Measurements from ENCODE around the gene TMEM139. TPM values are rescaled to one million over a fixed set of nuclear protein-coding genes. Genes with fewer than 3 reads are reported as not detected.

Gene TMEM139
- total RNA-seq: 0.29 TPM in 1 of 2 replicates, not detected in the other
- polyA plus RNA-seq (2012): 0.57 TPM

DNA sequence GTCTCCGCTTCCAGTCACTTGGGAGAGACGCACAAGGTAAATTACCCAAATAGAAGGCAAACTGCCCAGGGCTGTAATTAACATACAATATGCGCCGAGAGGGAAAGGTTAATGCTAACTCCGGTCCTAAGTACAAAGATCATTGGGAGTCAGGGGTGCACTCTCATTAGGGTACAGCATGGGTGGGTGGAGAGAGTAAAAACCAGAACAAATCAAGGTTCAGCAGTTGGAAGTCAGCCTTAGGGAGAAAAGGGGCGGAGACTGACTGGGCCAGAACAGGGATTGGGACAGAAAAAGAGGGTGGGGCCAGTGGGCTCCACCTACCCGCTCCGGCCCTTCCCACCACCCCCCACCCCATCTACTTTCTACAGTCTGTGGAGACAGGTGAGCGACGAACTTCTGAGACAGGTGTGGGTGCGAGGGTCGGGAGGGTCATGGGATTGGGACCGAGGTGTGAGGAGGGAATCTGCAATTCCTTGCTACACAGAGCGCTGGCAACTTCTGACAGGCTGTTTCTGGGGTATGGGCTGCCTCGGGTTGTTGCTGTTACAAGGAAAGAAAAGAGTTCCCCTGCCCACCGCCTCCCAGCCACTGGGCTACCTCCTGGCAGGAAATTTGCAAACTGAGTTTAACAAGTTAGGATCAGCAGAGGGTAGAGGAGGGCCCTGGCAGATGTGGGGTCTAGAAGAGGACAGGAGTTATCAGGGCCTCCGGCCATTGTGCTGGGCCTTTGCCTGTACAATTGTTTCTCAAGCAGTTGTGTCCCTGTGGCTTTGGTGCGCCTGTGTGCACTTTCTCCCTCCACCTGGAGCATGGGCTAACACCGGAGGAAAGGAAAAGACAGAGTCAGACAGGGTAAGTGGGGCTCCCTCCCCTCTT lies at the start of gene TMEM139:
TMEM139 (plus strand) TSS at position 368 of the 879 bp plus-strand sequence. CDS start 1,000 bp downstream, outside the sequence.
- DNase-seq (ENCODE audit: low read depth): no peak

DNA sequence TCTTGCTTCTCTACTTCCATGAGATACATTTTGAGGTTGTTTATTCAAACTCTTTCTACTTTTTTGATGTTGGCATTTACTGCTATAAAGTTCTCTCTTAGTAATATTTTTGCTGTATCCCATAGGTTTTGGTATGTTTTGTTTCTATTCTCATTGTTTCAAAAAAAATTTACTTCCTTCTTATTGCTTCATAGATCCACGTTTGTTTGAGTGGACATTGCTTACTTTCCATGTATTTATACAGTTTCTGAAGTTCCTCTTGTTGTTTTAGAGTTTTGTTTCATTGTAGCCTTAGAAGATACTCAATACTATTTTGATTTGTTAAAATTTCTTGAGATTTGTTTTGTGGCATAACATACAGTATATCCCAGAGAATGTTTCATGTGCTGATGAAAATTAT lies 49.2 kb upstream of the TMEM139 start:
- no peak for DNase-seq (ENCODE audit: low read depth)

DNA sequence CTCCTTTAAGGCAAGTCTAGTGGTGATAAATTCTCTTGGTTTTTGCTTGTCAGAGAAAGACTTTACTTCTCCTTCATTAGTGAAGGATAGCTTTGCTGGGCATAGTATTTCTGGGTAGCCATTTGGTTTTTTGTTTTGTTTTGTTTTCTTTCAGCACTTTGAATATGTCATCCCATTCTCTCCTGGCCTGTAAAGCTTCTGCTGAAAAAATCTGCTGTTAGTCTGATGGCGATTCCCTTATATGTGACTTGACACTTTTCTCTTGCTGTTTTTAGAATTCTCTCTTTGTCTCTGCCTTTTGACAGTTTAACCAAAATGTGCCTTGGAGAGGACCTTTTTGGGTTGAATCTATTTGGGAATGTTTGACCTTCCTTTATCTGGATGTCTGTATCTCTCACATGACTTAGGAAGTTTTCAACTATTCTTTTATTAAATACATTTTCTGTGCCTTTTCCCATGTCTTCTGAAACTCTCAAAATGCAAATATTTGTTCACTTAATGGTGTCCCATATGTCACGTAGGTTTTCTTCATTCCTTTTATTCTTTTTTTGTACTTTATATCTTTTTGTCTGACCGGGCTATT lies 48.3 kb upstream of the TMEM139 start:
- DNase-seq (ENCODE audit: low read depth): no peak

DNA sequence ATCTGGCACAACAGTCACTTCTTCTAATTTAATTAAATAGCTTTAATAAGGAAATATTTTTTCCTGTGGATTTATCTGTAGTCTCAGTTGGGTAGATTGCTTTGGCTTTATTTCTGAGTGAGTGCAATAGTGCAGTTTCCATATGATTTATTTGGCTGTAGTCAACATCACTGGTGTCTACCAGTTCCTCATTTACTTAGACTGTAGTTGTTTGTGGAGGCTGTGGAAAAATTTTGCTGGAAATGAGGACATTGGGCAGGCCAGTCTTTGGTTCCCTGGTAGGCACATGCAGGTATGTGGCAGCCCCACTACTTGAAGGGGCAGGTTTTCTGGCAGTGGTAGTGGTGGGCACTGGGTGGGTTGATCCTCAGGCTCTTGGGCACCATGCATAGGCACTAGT lies 47.4 kb upstream of the TMEM139 start:
- no peak for DNase-seq (ENCODE audit: low read depth)

DNA sequence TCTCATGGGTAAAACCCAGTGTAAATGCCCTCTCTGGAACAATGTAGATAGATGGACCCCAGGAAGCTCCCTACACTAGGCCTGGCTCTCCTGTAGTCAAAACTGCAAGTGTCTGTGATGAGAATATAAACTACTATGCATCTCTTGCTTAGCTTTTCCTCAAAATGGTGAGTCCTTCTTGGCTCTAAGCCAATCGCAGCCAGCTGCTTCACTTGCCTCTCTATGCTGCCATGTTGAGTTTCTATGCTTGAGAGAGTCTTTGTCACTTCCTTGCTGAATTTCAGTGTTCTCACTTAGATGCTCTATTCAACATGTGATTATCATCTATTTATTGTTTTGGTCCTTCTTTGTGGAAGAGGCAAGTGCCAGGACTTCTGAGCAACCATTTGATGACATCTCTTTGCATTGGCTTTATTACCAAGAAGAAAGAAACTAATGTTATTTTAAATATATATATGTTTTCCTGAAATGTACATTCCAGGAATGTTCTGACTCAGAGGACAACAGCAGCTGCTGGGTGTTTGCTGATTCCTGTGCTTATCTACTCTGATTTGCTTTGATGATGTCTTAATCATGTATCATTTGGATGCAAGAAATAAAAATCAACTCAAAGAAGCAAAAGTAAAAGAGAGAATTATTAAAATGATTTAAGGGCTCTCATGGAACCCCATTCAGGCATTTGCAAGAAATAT lies 46.3 kb upstream of the TMEM139 start:
- DNase-seq (ENCODE audit: low read depth): no peak

DNA sequence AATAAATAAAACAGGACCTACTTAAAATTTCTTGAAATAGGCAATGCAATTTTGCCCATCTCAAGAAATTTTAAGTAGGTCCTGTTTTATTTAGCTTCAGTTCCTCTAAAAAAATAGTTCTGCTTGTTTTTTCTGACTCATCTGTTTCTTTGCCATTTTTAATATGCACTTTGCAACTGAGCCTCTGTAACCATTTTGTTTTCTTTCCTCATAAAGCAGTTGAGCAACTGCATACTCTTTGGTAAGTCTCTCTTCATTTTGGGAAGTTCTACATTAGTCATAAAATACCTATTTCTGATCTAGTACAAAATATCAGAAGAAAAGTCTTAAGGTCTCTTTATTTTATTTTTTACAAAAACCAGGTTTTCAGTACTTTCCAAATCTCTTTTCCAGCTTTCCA lies 44.9 kb upstream of the TMEM139 start:
- DNase-seq (ENCODE audit: low read depth): no peak

DNA sequence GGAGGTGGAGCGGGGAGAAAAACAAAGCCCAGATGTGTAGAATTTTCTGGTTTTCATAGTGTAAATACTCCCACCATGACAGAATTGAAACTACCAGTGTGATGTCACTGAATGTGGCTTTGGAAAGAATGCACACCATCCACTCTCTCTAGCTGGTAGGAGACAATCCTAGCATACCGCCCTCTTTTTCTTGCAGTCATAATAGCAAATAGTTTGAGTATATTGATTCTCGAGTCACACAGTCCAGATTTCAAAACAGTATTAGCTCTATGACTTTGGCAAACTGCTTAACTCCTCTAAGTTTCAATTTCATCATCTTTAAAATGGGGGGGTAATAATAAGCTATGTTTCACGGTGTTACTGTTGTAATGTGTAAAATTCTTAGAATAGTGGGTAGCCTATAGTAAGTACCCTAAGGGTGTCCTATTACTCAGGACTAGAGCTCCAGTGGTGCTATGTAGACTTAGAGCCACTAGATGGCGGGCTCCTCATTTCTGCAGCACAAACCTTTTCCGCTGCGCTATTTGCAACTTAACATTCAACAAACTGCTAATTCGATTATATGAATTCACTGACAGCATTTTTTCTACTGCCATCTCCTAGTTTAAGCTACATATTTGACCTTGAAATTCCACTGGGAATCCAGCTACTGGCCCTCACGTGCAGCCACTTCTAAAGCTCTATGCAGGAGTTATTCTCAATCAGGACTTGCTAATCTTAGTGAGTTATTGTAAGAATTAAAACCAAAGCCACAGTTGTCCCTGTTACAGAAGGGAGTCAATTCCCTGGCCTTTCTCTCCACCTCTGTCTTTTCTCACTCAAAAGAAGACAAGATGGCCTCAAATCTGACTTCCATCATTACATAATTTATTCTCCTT lies 44.2 kb upstream of the TMEM139 start:
- DNase-seq (ENCODE audit: low read depth): peak; percentile 85

DNA sequence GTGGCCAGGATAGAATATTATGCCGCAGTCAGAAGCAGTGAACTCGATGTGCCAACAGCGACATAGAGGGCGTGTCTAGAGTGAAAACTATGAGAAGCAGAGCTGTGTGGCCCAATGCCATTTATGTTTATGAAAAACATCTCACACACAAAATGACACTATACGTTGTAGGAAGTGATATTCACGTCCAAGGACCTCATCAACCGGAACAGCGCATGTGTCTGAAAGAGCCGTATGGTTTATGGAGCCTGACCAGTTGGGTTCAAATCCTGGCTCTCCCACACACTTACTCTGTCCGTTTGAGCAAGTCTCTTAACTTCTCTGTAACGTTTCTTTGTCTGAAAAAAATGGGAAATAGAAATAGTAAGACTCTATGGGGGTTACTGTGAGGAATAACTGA lies 42.5 kb upstream of the TMEM139 start:
- DNase-seq (ENCODE audit: low read depth): no peak

DNA sequence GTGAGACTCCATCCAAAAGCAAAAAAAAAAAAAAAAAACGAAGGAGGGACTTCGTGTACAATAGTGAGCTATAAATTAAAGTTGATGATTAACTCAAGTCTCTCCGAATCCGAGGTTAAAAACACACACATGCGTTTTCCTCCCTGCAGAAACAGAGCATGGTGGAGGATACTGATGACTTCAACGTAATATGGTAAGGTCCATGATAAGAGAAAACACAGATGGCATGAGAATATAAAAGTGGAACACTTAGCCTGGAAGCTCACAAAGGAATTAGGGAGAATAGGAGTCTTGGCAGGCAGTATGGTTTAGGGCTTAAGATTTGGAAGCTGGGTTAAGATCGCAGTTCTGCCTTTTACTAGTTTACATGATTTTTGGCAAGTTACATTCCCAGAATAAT lies 41.6 kb upstream of the TMEM139 start:
- no peak for DNase-seq (ENCODE audit: low read depth)

DNA sequence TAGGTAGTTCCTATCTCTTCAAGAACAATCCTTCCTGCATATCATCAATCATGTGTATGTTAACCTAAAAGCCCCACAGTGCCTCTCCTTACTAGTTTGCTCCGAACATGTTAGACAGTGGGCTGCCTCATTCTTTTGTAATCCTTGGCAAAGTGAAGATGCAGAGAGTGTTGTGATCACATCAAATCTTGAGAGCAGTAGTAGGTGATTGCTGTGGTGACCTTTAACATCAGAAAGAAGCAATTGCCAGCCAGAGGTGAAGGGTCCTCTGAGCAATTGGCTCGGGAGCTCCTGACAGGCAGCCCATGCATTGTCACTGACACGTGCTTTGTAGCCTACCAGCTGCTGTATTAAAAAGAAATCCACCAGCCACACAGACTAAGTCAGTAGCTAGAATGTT lies 41.1 kb upstream of the TMEM139 start:
- no peak for DNase-seq (ENCODE audit: low read depth)

DNA sequence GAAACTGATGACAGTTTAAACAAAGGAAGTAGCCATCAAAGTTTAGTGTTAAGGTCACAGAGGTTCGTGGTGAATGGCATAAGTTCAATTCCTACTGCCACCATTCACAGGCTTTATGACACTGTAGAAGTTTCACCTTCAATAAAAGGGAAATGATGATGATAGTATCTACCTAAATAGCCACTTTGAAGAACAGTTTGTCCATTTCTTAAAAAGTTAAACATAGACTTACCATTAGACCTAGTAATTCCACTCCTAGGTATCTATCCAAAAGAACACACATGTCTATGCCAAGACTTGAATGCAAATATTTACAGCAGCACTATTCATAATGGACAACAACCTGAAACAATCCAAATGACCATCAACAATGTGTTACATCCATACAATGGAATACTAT lies 40.4 kb upstream of the TMEM139 start:
- DNase-seq (ENCODE audit: low read depth): no peak

DNA sequence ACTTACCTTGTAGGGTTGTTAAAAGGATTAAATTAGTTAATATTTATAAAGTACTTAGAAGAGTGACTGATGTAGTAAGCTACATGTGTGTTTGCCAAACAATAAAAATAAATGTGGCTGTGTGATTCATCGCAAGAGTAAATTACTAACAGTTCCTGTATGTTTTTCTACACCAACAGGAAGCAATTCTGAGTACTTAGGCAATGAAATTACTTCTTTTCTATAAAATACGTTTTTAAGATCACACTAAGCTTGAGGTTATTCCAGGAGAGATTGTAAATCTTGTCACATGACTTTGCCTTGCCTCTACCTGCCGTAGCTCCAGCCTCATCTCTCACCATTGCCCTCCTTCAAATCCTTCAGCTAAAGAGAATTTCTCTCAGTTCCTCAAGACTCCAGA lies 39.6 kb upstream of the TMEM139 start:
- DNase-seq (ENCODE audit: low read depth): no peak

DNA sequence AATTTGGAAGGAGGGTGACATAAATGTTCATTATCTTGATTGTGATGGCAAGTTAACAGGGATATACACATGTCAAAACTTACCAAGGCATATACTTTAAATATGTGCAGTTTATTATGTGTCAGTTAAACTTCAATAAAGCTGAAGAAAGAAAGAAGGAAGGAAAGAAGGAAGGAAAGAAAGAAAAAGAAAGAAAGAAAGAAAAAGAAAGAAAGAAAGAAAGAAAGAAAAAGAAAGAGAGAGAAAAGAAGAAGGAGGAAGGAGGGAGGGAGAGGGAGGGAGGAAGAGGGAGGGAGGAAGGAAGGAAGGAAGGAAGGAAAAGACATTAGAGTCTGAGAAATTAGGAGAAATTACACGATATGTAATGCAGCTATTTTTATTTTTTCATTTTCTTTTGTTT lies 37.4 kb upstream of the TMEM139 start:
- DNase-seq (ENCODE audit: low read depth): no peak

DNA sequence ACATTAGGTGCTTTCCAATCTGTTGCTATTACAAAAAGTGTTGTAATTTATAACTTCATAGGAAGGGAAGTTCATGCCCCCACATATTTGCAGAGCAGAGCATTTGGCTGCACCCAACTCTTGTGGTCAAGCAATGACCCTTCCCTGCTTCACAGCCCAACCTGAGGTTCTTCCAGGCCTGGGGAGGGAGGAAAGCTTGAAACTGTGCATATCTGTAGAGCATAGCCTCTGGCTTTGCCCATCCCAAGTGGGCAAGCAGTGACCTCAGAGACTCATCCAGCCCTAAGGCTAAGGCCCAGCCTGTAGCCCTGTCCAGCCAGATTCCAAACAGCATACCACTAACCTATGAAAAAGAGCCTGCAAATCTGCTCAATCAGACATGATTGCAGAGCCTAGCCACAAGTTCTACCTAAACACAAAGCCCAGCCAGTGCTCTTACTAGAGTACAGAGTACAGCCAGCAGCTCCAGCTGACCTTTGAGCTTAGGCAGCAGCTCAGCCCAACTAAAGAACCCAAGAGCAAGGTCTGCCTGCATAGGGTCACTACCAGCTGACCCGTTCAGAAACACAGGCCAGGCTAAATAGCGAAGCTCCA lies 35.9 kb upstream of the TMEM139 start:
- DNase-seq (ENCODE audit: low read depth): no peak

DNA sequence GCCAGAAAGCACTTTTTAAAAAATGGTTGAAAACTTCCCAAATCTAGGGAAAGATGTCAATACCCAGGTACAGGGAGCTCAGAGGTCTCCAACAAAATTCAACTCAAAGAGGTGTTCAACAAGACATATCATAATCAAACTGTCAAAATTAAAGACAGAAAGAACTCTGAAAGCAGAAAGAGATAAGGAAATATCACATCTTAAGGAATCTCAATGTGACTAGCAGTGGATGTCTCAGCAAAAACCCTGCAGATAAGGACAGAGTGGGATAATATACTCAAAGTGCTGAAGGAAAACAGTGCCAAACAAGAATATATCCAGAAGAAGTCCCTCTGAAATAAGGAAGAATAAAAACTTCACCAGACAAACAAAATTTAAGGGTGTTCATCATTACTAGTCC lies 34.6 kb upstream of the TMEM139 start:
- no peak for DNase-seq (ENCODE audit: low read depth)

DNA sequence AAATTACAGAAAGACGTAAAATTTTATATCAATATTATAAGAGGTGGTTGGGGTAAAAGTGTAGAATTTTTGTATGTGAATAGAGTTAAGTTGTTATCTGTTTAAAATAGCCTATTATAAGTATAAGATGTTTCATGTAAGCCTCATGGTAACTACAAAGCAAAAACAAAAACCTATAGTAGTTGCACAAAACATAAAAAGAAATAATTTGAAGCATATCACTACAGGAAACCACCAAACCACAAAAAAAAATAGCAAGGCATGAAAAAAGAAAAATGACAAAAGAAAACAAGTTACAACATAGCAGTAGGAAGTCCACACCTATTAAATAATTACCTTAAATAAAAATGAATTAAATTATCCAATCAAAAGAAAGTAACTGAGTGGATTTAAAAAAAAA lies 33.9 kb upstream of the TMEM139 start:
- no peak for DNase-seq (ENCODE audit: low read depth)

DNA sequence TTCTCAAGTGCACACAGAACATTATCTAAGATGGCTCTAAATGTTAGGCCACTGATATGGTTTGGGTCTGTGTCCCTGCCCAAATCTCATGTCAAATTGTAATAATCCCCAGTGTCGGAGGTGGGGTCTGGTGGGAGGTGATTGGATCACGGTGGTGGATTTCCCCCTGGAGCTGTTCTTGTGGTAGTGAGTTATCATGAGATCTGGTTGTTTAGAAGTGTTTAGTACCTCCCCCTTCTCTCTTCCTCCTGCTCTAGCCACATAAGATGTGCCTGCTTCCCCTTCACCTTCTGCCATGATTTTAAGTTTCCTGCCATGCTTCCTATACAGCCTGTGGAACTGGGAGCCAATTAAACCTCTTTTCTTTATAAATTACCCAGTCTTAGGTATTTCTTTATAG lies 32.8 kb upstream of the TMEM139 start:
- no peak for DNase-seq (ENCODE audit: low read depth)

DNA sequence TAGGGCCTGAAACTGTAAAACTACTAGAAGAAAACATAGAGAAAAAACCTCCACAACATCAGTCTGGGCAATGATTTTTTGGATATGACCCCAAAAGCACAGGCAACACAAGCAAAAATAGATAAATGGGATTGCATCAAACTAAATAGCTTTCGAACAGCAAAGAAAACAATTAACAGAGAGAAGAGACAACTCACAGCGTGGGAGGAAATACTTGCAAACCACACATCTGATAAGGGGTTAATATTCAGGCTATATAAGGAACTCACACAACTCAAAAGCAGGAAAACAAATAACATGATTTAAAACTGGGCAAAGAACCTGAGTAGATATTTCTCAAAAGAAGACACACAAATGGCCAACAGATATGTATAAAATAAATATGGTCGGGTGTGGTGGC lies 29.2 kb upstream of the TMEM139 start:
- no peak for DNase-seq (ENCODE audit: low read depth)

DNA sequence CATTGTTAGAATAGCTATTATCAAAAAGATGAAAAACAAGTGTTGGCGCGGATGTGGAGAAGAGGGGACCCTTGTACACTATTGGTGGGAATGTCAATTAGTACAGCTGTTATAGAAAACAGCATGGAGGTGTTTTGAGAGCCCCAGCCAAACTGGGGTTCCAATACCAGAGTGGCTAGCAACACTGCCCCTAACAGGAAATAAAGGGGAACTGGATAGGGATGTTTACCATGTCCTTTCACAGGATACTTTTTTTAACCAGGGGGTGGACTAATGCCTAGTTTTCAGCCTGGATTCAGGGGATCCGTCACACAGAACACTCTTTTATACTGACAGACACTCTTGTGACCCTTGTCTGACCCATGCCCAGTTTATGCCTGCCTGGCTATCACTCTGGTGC lies 28.4 kb upstream of the TMEM139 start:
- no peak for DNase-seq (ENCODE audit: low read depth)

DNA sequence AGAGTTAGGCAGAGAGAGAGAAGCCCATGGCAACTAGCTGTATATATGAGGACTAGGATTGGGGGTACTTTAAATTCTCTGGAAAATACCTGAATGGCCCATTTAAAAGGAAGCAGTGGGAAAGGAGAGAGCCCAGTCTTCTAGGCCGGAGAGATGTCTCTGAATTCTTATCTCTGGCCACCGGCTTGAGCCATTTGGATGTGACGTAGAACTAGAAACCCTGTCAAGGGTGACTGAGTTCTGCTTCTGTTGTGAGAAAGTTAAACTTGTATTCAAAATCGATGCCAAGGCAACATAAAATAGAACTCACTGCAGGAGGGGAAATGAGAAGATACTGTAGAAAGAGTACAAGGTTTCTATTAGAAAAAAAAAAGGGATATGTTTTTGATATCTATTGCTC lies 27.8 kb upstream of the TMEM139 start:
- no peak for DNase-seq (ENCODE audit: low read depth)

DNA sequence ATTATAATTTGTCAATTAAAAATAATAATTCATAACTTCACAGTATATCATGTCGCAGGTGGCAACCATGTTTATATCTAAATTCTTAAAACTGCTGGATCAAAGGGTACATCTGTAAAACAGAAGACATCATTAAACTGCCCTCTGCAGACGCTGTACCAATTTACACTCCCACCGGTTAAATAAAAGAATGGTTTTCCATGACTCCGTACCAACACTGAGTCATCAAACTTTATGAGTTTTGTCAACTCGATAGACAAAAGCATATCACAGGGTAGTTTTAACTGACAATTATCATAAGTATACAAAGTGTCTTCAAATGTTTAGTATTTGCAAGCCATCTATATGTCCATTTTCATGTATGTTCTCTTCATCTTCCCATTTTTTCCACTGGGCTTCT lies 27.3 kb upstream of the TMEM139 start:
- DNase-seq (ENCODE audit: low read depth): no peak

Measured in myocyte (in vitro differentiated cells).